SU-DHL-6 (cell line): Measurements from ENCODE around the gene ADSS1.

Experiments
- H2AFZ ChIP-seq: fragments of 200-600 bp; sonication (generic); 2 replicates; pipeline ENCODE4 v1.6.1; 2014; ENCODE audit warnings: low read depth, mild to moderate bottlenecking, moderate library complexity, mixed read lengths, antibody characterized with exemption, low read length; ENCODE audit not compliant: severe bottlenecking
- H3F3A ChIP-seq: fragments of 200-600 bp; shearing (Covaris generic); 2 replicates; pipeline ENCODE4 v1.6.0; 2016; ENCODE audit warnings: antibody characterized with exemption, mild to moderate bottlenecking; ENCODE audit not compliant: insufficient read depth
- H3K27ac ChIP-seq: fragments of 200-600 bp; sonication (generic); 2 replicates; pipeline ENCODE4 v1.5.1; 2016; ENCODE audit warnings: low read depth, mild to moderate bottlenecking, low read length, moderate library complexity, mixed read lengths
- H3K27me3 ChIP-seq: fragments of 200-600 bp; sonication (generic), shearing (Covaris generic); 2 replicates; pipeline ENCODE4 v1.6.0; 2014; ENCODE audit warnings: mild to moderate bottlenecking, low read length
- H3K36me3 ChIP-seq: fragments of 200-600 bp; sonication (generic); 2 replicates; pipeline ENCODE4 v1.6.1; 2014; ENCODE audit warnings: mild to moderate bottlenecking, low read length, mixed read lengths
- H3K4me2 ChIP-seq: fragments of 300-600, 200-600 bp; shearing (Covaris generic), sonication (generic); 2 replicates; pipeline ENCODE4 v1.6.0; 2014; ENCODE audit warnings: low read length, low read depth, mild to moderate bottlenecking; ENCODE audit not compliant: poor library complexity, severe bottlenecking
- H3K4me3 ChIP-seq: fragments of 200-600 bp; sonication (generic); 2 replicates; pipeline ENCODE4 v1.5.1; 2014; ENCODE audit warnings: antibody characterized with exemption, low read length, mild to moderate bottlenecking, mixed read lengths; ENCODE audit not compliant: insufficient read depth, poor library complexity, severe bottlenecking
- H3K79me2 ChIP-seq: fragments of 200-600 bp; sonication (generic); 2 replicates; pipeline ENCODE4 v1.6.1; 2014; ENCODE audit warnings: mild to moderate bottlenecking, low read length, moderate library complexity; ENCODE audit not compliant: insufficient read depth
- H3K9ac ChIP-seq: fragments of 200-600 bp; sonication (generic); 2 replicates; pipeline ENCODE4 v1.7.0; 2014; ENCODE audit warnings: mild to moderate bottlenecking, low read length
- H3K9me2 ChIP-seq: fragments of 200-600 bp; sonication (generic); replicated peaks from 2 replicates; pipeline ENCODE4 v1.6.1; 2014; ENCODE audit warnings: low read length; ENCODE audit not compliant: insufficient read depth
- H3K9me3 ChIP-seq: fragments of 200-600 bp; sonication (generic); 2 replicates; pipeline ENCODE4 v1.6.1; 2014; ENCODE audit warnings: low read length, mixed read lengths; ENCODE audit not compliant: insufficient read depth
- H4K20me1 ChIP-seq: fragments of 200-600 bp; sonication (generic); 2 replicates; pipeline ENCODE4 v1.6.1; 2014; ENCODE audit warnings: low read depth, mild to moderate bottlenecking, antibody characterized with exemption, low read length, moderate library complexity, mixed read lengths
- EZH2phosphoT487 ChIP-seq: fragments of 200-600 bp; sonication (generic), shearing (Covaris generic); conservative IDR thresholded peaks from 2 replicates; pipeline ENCODE4 v1.6.1; 2018; ENCODE audit warnings: mild to moderate bottlenecking, antibody characterized with exemption, low read length, moderate library complexity, mixed read lengths
- TF ChIP-seq, protein P1 (sequence below): fragments of 200-600 bp; sonication (generic); IDR thresholded peaks from one replicate; pipeline ENCODE4 v1.5.1; 2017; ENCODE audit warnings: antibody characterized with exemption, mild to moderate bottlenecking, low read length, moderate library complexity; ENCODE audit not compliant: insufficient read depth, poor library complexity, severe bottlenecking

The ADSS1 gene

GRCh38 chr14:104771374-104771773, 47.3 kb downstream of the ADSS1 start:
- no peaks in the 10 kb centered on the region for H4K20me1 ChIP-seq
- no peaks in the 10 kb centered on the region for H3F3A ChIP-seq
- no peak overlapping the region for H3K4me3 ChIP-seq
- H2AFZ ChIP-seq = no peak overlapping the region
- 0 out of 2 replicates have a peak, but pooled peaks cover 9% of the 10 kb centered on the region for H3K36me3 ChIP-seq
- no peaks in the 10 kb centered on the region for H3K27me3 ChIP-seq
- H3K4me2 ChIP-seq = no peak overlapping the region
- no peaks in the 10 kb centered on the region for H3K79me2 ChIP-seq
- no peaks in the 10 kb centered on the region for H3K9me2 ChIP-seq
- no peak overlapping the region for H3K27ac ChIP-seq
- no peaks in the 10 kb centered on the region for H3K9me3 ChIP-seq
- TF ChIP-seq, protein P1, sequence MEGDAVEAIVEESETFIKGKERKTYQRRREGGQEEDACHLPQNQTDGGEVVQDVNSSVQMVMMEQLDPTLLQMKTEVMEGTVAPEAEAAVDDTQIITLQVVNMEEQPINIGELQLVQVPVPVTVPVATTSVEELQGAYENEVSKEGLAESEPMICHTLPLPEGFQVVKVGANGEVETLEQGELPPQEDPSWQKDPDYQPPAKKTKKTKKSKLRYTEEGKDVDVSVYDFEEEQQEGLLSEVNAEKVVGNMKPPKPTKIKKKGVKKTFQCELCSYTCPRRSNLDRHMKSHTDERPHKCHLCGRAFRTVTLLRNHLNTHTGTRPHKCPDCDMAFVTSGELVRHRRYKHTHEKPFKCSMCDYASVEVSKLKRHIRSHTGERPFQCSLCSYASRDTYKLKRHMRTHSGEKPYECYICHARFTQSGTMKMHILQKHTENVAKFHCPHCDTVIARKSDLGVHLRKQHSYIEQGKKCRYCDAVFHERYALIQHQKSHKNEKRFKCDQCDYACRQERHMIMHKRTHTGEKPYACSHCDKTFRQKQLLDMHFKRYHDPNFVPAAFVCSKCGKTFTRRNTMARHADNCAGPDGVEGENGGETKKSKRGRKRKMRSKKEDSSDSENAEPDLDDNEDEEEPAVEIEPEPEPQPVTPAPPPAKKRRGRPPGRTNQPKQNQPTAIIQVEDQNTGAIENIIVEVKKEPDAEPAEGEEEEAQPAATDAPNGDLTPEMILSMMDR = no peak
- no peak for TF ChIP-seq EZH2phosphoT487
- H3K9ac ChIP-seq = no peak overlapping the region

- no peak for TF ChIP-seq EZH2phosphoT487
- TF ChIP-seq, protein P1 = no peak
- H2AFZ ChIP-seq = no peak overlapping the region
- H3K4me2 ChIP-seq = no peak overlapping the region
- H3K4me3 ChIP-seq = no peak overlapping the region
- H3F3A ChIP-seq = no peaks in the 10 kb centered on the region
- H4K20me1 ChIP-seq = no peaks in the 10 kb centered on the region
- H3K27me3 ChIP-seq = no peaks in the 10 kb centered on the region
- no peaks in the 10 kb centered on the region for H3K9me2 ChIP-seq
- no peak overlapping the region for H3K9ac ChIP-seq
- no peak overlapping the region for H3K27ac ChIP-seq
- no peaks in the 10 kb centered on the region for H3K9me3 ChIP-seq
- 0 out of 2 replicates have a peak, but pooled peaks cover 9% of the 10 kb centered on the region for H3K36me3 ChIP-seq
- H3K79me2 ChIP-seq = no peaks in the 10 kb centered on the region
Measured at GRCh38 chr14:104771918-104772706, 48.1 kb downstream of the ADSS1 start.

GRCh38 chr14:104772707-104773504, 48.9 kb downstream of the ADSS1 start:
- no peak for TF ChIP-seq EZH2phosphoT487
- TF ChIP-seq, protein P1 = no peak
- Histone ChIP-seq H3K9ac (no peak overlapping the region), H3K4me2 (no peak overlapping the region), H3K4me3 (no peak overlapping the region), H4K20me1 (no peaks in the 10 kb centered on the region), H2AFZ (no peak overlapping the region), H3K79me2 (no peaks in the 10 kb centered on the region), H3F3A (no peaks in the 10 kb centered on the region), H3K27me3 (no peaks in the 10 kb centered on the region), H3K9me2 (no peaks in the 10 kb centered on the region), H3K36me3 (0 out of 2 replicates have a peak, but pooled peaks cover 9% of the 10 kb centered on the region), H3K27ac (no peak overlapping the region), H3K9me3 (no peaks in the 10 kb centered on the region)
